Endothelial cell of umbilical vein (primary cell): ENCODE results near the gene XYLT1. TPM values are rescaled to one million over a fixed set of nuclear protein-coding genes. Genes with fewer than 3 reads are reported as not detected.

Experiments used
- BruUV-seq: library from RNA; stranded (reverse); fragments of 400-500 nt; replicated peaks from 2 replicates; lab custom pipeline; 2021; lab: Mats Ljungman, UMichigan
- CTCF ChIA-PET: fragments of 300-600, 350-600 bp; sonication (Branson Sonifier 250); formaldehyde crosslinking; loops from one replicate; lab custom pipeline; 2021; ENCODE audit warnings: antibody characterized with exemption, inconsistent platforms; lab: Charles Lee
- POLR2A ChIA-PET: fragments of 300-600, 350-600 bp; sonication (Branson Sonifier 250); formaldehyde crosslinking; loops from one replicate; lab custom pipeline; 2021; ENCODE audit warnings: antibody characterized with exemption, inconsistent platforms; lab: Charles Lee
- DNase-seq: peaks from one replicate; pipeline ENCODE4 v3.0.0-alpha.2; 2011; ENCODE audit warnings: low read depth, low spot score
- FAIRE-seq: peaks from 2 replicates; lab custom pipeline; 2011; peaks lifted over from hg19 to GRCh38; lab: Jason Lieb, UNC
- H2AFZ ChIP-seq: 2 replicates; pipeline ENCODE4 v1.6.0; 2012; ENCODE audit warnings: low read depth, low read length, control low read depth, inconsistent platforms
- H3K27ac ChIP-seq: 2 replicates; pipeline ENCODE4 v1.5.1; 2011; ENCODE audit warnings: low read depth, mild to moderate bottlenecking, control low read depth, low read length, moderate library complexity; ENCODE audit not compliant: insufficient read depth
- H3K27me3 ChIP-seq, 2 experiments: 2 replicates each; pipeline versions ENCODE4 v1.6.0 to v1.6.1; 2011; ENCODE audit warnings: low read length in 2 of 2, mixed read lengths in 1 of 2; ENCODE audit not compliant: control insufficient read depth in 2 of 2, insufficient read depth in 2 of 2
- H3K36me3 ChIP-seq, 2 experiments: 2 replicates in 1 of 2; 3 replicates in 1 of 2; pipeline ENCODE4 v1.5.1; 2011; ENCODE audit warnings: low read length in 2 of 2, mild to moderate bottlenecking in 1 of 2, moderate library complexity in 1 of 2; ENCODE audit not compliant: control insufficient read depth in 2 of 2, insufficient read depth in 2 of 2; ENCODE audit errors: extremely low read depth in 1 of 2
- H3K4me1 ChIP-seq: 3 replicates; pipeline ENCODE4 v1.5.1; 2011; ENCODE audit warnings: mild to moderate bottlenecking, low read length; ENCODE audit not compliant: control insufficient read depth, insufficient read depth; ENCODE audit errors: extremely low read depth
- H3K4me2 ChIP-seq: 2 replicates; pipeline ENCODE4 v1.6.1; 2011; ENCODE audit warnings: low read length, control low read depth, mixed read lengths; ENCODE audit not compliant: insufficient read depth
- H3K4me3 ChIP-seq, 3 experiments: fragments of 200-600 bp in 1 of 3; sonication (generic), shearing (Covaris generic) in 1 of 3; replicated peaks in 1 of 3; 2 replicates each; pipeline ENCODE4 v1.5.1; 2011 to 2016; ENCODE audit warnings: control low read depth in 3 of 3, low read length in 3 of 3, mild to moderate bottlenecking in 2 of 3, inconsistent platforms in 1 of 3, low read depth in 1 of 3, moderate library complexity in 1 of 3; ENCODE audit not compliant: insufficient read depth in 1 of 3
- H3K79me2 ChIP-seq: 2 replicates; pipeline ENCODE4 v1.6.0; 2012; ENCODE audit warnings: low read length, inconsistent platforms; ENCODE audit not compliant: control insufficient read depth, insufficient read depth
- H3K9ac ChIP-seq: replicated peaks from 2 replicates; pipeline ENCODE3; 2011; ENCODE audit warnings: low read length, control low read depth; ENCODE audit not compliant: insufficient read depth; ENCODE audit errors: extremely low read depth
- H3K9me1 ChIP-seq: replicated peaks from 3 replicates; pipeline ENCODE4 v1.6.0; 2011; ENCODE audit warnings: mild to moderate bottlenecking, low read length; ENCODE audit not compliant: control insufficient read depth, insufficient read depth; ENCODE audit errors: extremely low read depth
- H3K9me3 ChIP-seq: replicated peaks from 2 replicates; pipeline ENCODE4 v1.5.1; 2012; ENCODE audit warnings: low read length, inconsistent platforms; ENCODE audit not compliant: control insufficient read depth, insufficient read depth
- H4K20me1 ChIP-seq: replicated peaks from 2 replicates; pipeline ENCODE3; 2011; ENCODE audit warnings: mild to moderate bottlenecking, low read length; ENCODE audit not compliant: control insufficient read depth, insufficient read depth; ENCODE audit errors: extremely low read depth
- EZH2 ChIP-seq: IDR thresholded peaks from 2 replicates; pipeline ENCODE4 v1.6.1; 2012; ENCODE audit warnings: borderline replicate concordance, low read depth, mild to moderate bottlenecking, moderate library complexity, low read length, inconsistent platforms; ENCODE audit not compliant: severe bottlenecking
- FOS ChIP-seq: IDR thresholded peaks from 2 replicates; pipeline ENCODE4 v1.6.1; 2011; ENCODE audit warnings: mild to moderate bottlenecking, low read length, moderate library complexity, borderline replicate concordance; ENCODE audit not compliant: insufficient read depth
- GATA2 ChIP-seq: IDR thresholded peaks from 2 replicates; pipeline ENCODE4 v1.7.0; 2011; ENCODE audit warnings: low read depth, mild to moderate bottlenecking, moderate library complexity, mixed read lengths, low read length; ENCODE audit not compliant: insufficient read length, insufficient read depth
- JUN ChIP-seq: IDR thresholded peaks from 2 replicates; pipeline ENCODE4 v1.6.1; 2011; ENCODE audit warnings: borderline replicate concordance, low read depth; ENCODE audit not compliant: insufficient read length, insufficient read depth
- MYC ChIP-seq: IDR thresholded peaks from one replicate; pipeline ENCODE4 v1.6.1; 2011; ENCODE audit warnings: mild to moderate bottlenecking, low read depth, low read length
- POLR2A ChIP-seq: IDR thresholded peaks from 2 replicates; pipeline ENCODE4 v1.6.1; 2012; ENCODE audit warnings: low read depth, mild to moderate bottlenecking, control low read depth, low read length
- POLR2AphosphoS5 ChIP-seq: IDR thresholded peaks from 2 replicates; pipeline ENCODE4 v1.6.1; 2012; ENCODE audit warnings: low read depth, mild to moderate bottlenecking, control low read depth, low read length, moderate library complexity; ENCODE audit not compliant: insufficient read depth
- dilution Hi-C: fragments of 300-500 bp; cut with MboI; formaldehyde crosslinking; loops from one replicate; pipeline ENCODE4 v1.15.0; 2019; ENCODE audit warnings: low sequenced_read_pairs; ENCODE audit not compliant: extremely low pct_ligation_motif_present
- intact Hi-C: fragments of 100-400 bp; cut with micrococcal nuclease; formaldehyde crosslinking; loops from one replicate; pipeline ENCODE4 v1.10.0; 2022
- polyA plus RNA-seq, 4 experiments: library from polyadenylated mRNA; depleted of rRNA in 3 of 4; stranded (reverse) in 3 of 4; unstranded in 1 of 4; fragments of >200 nt; gene quantifications; 2 replicates each; pipeline versions ENCODE4 v1.2.1 to v1.2.3, GENCODE V29; 2011 to 2012; ENCODE audit warnings: missing spikeins in 1 of 4
- total RNA-seq: library from RNA; stranded (reverse); gene quantifications from 2 replicates; pipeline ENCODE4 v1.2.3, GENCODE V29; 2021
- TF ChIP-seq, protein P1 (sequence below), 2 donors: IDR thresholded peaks; 1 replicate in 1 of 2; 2 replicates in 1 of 2; pipeline ENCODE4 v1.5.1; 2011; ENCODE audit warnings: low read length in 2 of 2, mild to moderate bottlenecking in 2 of 2, moderate library complexity in 2 of 2, control low read depth in 1 of 2, inconsistent platforms in 1 of 2, low read depth in 1 of 2; ENCODE audit not compliant: insufficient read depth in 1 of 2; ENCODE audit errors: extremely low read depth in 1 of 2
- TF ChIP-seq, protein P2 (sequence below): IDR thresholded peaks from 2 replicates; pipeline ENCODE4 v1.6.1; 2011; ENCODE audit not compliant: insufficient read depth, insufficient read length

The XYLT1 gene
- total and polyA plus RNA-seq, 2 donors (not counting 3 experiments of a cell fraction or from before 2014, with no cell fraction given), result 0.63 to 2.9 TPM

DNA sequence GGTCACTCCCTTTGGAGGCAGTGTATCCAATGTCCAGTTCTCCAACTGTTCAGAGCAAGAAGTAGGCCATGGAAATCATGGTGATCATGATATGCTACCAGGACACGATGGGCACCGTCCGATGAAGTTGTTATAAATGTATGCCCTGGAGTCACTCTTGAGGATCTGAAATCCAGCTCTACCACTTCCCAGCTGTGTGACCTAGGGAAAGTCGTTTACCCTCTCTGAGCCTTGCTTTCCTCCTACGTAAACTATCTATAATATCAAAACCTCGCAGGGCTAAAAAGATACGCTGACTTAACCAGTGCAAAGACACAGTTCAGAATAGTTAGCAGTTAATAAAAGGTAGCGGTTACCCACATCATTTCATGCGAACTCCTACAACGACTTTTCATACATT, 194.2 kb downstream of the XYLT1 start:
- POLR2A ChIA-PET, result no interaction called here
- no peaks in the 10 kb centered on the region for H3K36me3 ChIP-seq
- BruUV-seq, result no TSS peak
- H3K4me2 ChIP-seq, result no peak overlapping the region
- dilution Hi-C loops, result no loop called here
- no peaks in the 10 kb centered on the region for H3K9me3 ChIP-seq
- H3K9ac ChIP-seq, result no peak overlapping the region
- no peak overlapping the region for H3K27ac ChIP-seq
- no peaks in the 10 kb centered on the region for H3K27me3 ChIP-seq
- DNase-seq (no peak), FAIRE-seq (no peak)
- no peak overlapping the region for H3K4me3 ChIP-seq
- no peaks in the 10 kb centered on the region for H4K20me1 ChIP-seq
- TF ChIP-seq JUN, result no peak
- TF ChIP-seq, protein P1, sequence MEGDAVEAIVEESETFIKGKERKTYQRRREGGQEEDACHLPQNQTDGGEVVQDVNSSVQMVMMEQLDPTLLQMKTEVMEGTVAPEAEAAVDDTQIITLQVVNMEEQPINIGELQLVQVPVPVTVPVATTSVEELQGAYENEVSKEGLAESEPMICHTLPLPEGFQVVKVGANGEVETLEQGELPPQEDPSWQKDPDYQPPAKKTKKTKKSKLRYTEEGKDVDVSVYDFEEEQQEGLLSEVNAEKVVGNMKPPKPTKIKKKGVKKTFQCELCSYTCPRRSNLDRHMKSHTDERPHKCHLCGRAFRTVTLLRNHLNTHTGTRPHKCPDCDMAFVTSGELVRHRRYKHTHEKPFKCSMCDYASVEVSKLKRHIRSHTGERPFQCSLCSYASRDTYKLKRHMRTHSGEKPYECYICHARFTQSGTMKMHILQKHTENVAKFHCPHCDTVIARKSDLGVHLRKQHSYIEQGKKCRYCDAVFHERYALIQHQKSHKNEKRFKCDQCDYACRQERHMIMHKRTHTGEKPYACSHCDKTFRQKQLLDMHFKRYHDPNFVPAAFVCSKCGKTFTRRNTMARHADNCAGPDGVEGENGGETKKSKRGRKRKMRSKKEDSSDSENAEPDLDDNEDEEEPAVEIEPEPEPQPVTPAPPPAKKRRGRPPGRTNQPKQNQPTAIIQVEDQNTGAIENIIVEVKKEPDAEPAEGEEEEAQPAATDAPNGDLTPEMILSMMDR (IDR thresholded peaks at IDR 0.05; ENCODE audit: extremely low read depth in 1 of 2, insufficient read depth in 1 of 2, low read depth in 1 of 2, low read length in 2 of 2), result no peak
- TF ChIP-seq GATA2, result no peak
- TF ChIP-seq FOS, result no peak
- TF ChIP-seq, protein P2, sequence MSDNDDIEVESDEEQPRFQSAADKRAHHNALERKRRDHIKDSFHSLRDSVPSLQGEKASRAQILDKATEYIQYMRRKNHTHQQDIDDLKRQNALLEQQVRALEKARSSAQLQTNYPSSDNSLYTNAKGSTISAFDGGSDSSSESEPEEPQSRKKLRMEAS, result no peak
- no peak for TF ChIP-seq MYC
- TF ChIP-seq POLR2A, result no peak
- TF ChIP-seq POLR2AphosphoS5, result no peak
- TF ChIP-seq EZH2, result no peak
- H2AFZ ChIP-seq, result no peak overlapping the region
- no peaks in the 10 kb centered on the region for H3K79me2 ChIP-seq
- CTCF ChIA-PET, result no interaction called here
- no peaks in the 10 kb centered on the region for H3K9me1 ChIP-seq
- intact Hi-C loops, result no loop called here
- no peaks in the 10 kb centered on the region for H3K4me1 ChIP-seq
